GM23338 (cell line): ENCODE measurements around the gene BTBD18. TPM values are rescaled to one million over a fixed set of nuclear protein-coding genes. Genes with fewer than 3 reads are reported as not detected.

Source experiments
- ATAC-seq: fragments of 200-7000 bp; cut with Tn5 transposase; 3 replicates; pipeline ENCODE4 v1.9.1; 2020
- DNase-seq: peaks from one replicate; pipeline ENCODE4 v3.0.0-alpha.2; 2015; ENCODE audit warnings: low spot score
- H2AFZ ChIP-seq: fragments of 200-600 bp; sonication (generic); 2 replicates; pipeline ENCODE4 v1.8.0; 2016; ENCODE audit warnings: antibody characterized with exemption, mild to moderate bottlenecking, moderate library complexity
- H3F3A ChIP-seq: fragments of 200-600 bp; sonication (generic); replicated peaks from 2 replicates; pipeline ENCODE4 v1.8.0; 2017; ENCODE audit warnings: antibody characterized with exemption, mixed run types, low read depth
- H3K27ac ChIP-seq: fragments of 200-600 bp; sonication (generic); 2 replicates; pipeline ENCODE4 v1.6.1; 2016; ENCODE audit warnings: low read depth
- H3K27me3 ChIP-seq: fragments of 200-600 bp; sonication (generic); 2 replicates; pipeline ENCODE4 v1.8.0; 2016; ENCODE audit warnings: mild to moderate bottlenecking, mixed run types, moderate library complexity; ENCODE audit not compliant: insufficient read depth
- H3K36me3 ChIP-seq: fragments of 200-600 bp; sonication (generic); 2 replicates; pipeline ENCODE4 v1.8.0; 2016; ENCODE audit warnings: mild to moderate bottlenecking; ENCODE audit not compliant: insufficient read depth
- H3K4me1 ChIP-seq: fragments of 200-600 bp; sonication (generic); 2 replicates; pipeline ENCODE4 v1.8.0; 2016; ENCODE audit warnings: mild to moderate bottlenecking, moderate library complexity; ENCODE audit not compliant: insufficient read depth
- H3K4me2 ChIP-seq: fragments of 200-600 bp; sonication (generic); 2 replicates; pipeline ENCODE4 v1.7.1; 2017; ENCODE audit warnings: mixed run types
- H3K4me3 ChIP-seq: fragments of 200-600 bp; sonication (generic); 2 replicates; pipeline ENCODE4 v1.6.1; 2016; ENCODE audit warnings: mixed run types
- H3K79me2 ChIP-seq: fragments of 200-600 bp; sonication (generic); replicated peaks from 2 replicates; pipeline ENCODE4 v1.8.0; 2017; ENCODE audit warnings: mild to moderate bottlenecking; ENCODE audit not compliant: insufficient read depth
- H3K9me2 ChIP-seq: fragments of 200-600 bp; sonication (generic); 2 replicates; pipeline ENCODE4 v1.8.0; 2017; ENCODE audit not compliant: insufficient read depth
- H4K20me1 ChIP-seq: fragments of 200-600 bp; sonication (generic); replicated peaks from 2 replicates; pipeline ENCODE4 v1.8.0; 2017; ENCODE audit warnings: mild to moderate bottlenecking; ENCODE audit not compliant: insufficient read depth
- H3K27ac Mint-ChIP-seq: 2 replicates; pipeline ENCODE4 v1.8.0; 2020; ENCODE audit warnings: inconsistent platforms, mild to moderate bottlenecking, moderate library complexity, mixed read lengths
- H3K27me3 Mint-ChIP-seq: 3 replicates; pipeline ENCODE4 v1.8.0; 2022; ENCODE audit warnings: low read depth, mild to moderate bottlenecking, moderate library complexity, mixed read lengths, inconsistent platforms; ENCODE audit not compliant: insufficient read depth, poor library complexity
- H3K36me3 Mint-ChIP-seq: 3 replicates; pipeline ENCODE4 v1.8.0; 2021; ENCODE audit warnings: low read depth, mild to moderate bottlenecking, inconsistent platforms, moderate library complexity, mixed read lengths
- H3K4me1 Mint-ChIP-seq: 3 replicates; pipeline ENCODE4 v1.8.0; 2020; ENCODE audit warnings: mild to moderate bottlenecking, inconsistent platforms, mixed read lengths
- H3K4me3 Mint-ChIP-seq: 3 replicates; pipeline ENCODE4 v1.8.0; 2021; ENCODE audit warnings: moderate library complexity, mild to moderate bottlenecking, inconsistent platforms, mixed read lengths
- H3K9me3 Mint-ChIP-seq: 3 replicates; pipeline ENCODE4 v1.8.0; 2020; ENCODE audit warnings: moderate library complexity, mild to moderate bottlenecking, inconsistent platforms, mixed read lengths
- CREB1 ChIP-seq: fragments of 250-450 bp; sonication (Bioruptor Pico); IDR thresholded peaks from 2 replicates; pipeline ENCODE4 v1.5.0; 2020; ENCODE audit warnings: low read depth, mild to moderate bottlenecking, moderate library complexity
- EZH2 ChIP-seq: fragments of 200-600 bp; sonication (generic); IDR thresholded peaks from one replicate; pipeline ENCODE4 v1.8.0; 2017; ENCODE audit warnings: antibody characterized with exemption, mild to moderate bottlenecking, low read depth; ENCODE audit not compliant: unreplicated experiment
- EZH2phosphoT487 ChIP-seq: fragments of 200-600 bp; sonication (generic); IDR thresholded peaks from one replicate; pipeline ENCODE4 v1.8.1; 2018; ENCODE audit warnings: antibody characterized with exemption; ENCODE audit not compliant: unreplicated experiment
- NANOG ChIP-seq: IDR thresholded peaks from 2 replicates; pipeline ENCODE4 v1.6.1; 2016; ENCODE audit warnings: antibody characterized with exemption, borderline replicate concordance
- POLR2AphosphoS5 ChIP-seq: IDR thresholded peaks from 2 replicates; pipeline ENCODE4 v1.6.1; 2016; ENCODE audit warnings: antibody characterized with exemption, low read depth
- STAT1 ChIP-seq: IDR thresholded peaks from one replicate; pipeline ENCODE4 v1.6.1; 2016; ENCODE audit warnings: antibody characterized with exemption; ENCODE audit not compliant: unreplicated experiment
- polyA plus RNA-seq: library from polyadenylated mRNA; unstranded; fragments of >200 nt; fragmentation: Nextera tagmentation; extraction: Ambion mirVana; gene quantifications from 2 replicates; pipeline ENCODE4 v1.2.1, GENCODE V29; 2016
- total RNA-seq: library from RNA; depleted of rRNA; stranded (reverse); fragments of >200 nt; shearing (Covaris generic); gene quantifications from 2 replicates; pipeline ENCODE4 v1.2.3, GENCODE V29; 2014
- TF ChIP-seq, protein P1 (sequence below): fragments of 250-450 bp; sonication (Bioruptor Pico); IDR thresholded peaks from 2 replicates; pipeline ENCODE4 v1.5.0; 2020; ENCODE audit warnings: mild to moderate bottlenecking, moderate library complexity
- TF ChIP-seq, protein P2 (sequence below): IDR thresholded peaks from 2 replicates; pipeline ENCODE4 v1.6.1; 2016; ENCODE audit warnings: antibody characterized with exemption
- TF ChIP-seq, protein P3 (sequence below): IDR thresholded peaks from one replicate; pipeline ENCODE4 v1.6.1; 2018; ENCODE audit warnings: antibody characterized with exemption; ENCODE audit not compliant: unreplicated experiment

The BTBD18 gene
- total and polyA plus RNA-seq, 2 experiments from 2014 or later: 0.29 TPM; not detected in 1

DNA sequence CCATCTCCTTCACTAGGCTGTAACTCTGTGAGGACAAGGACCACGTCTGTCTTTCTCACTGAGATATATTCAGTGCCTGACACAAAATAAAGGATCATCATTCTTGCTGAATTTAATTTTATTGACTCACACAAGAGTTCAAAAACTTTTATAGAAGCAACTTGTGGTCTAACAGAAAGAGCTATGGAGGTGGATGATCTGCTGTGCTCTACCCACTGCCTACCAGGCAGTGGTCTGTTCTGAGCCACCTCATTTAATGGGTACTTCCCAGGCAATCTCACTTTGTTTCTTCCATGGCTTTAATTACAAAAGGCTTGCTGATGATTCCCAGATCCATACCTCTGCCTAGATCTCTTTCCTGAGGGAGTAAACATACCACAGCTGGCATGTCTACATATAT lies 4.7 kb downstream of the BTBD18 start:
- no peaks in the 10 kb centered on the region for H3K27me3 ChIP-seq
- TF ChIP-seq EZH2phosphoT487 (no peak), EZH2 (no peak), POLR2AphosphoS5 (no peak), CREB1 (CRISPR knock-in tag) (no peak), STAT1 (no peak), NANOG (no peak)
- TF ChIP-seq, protein P1, sequence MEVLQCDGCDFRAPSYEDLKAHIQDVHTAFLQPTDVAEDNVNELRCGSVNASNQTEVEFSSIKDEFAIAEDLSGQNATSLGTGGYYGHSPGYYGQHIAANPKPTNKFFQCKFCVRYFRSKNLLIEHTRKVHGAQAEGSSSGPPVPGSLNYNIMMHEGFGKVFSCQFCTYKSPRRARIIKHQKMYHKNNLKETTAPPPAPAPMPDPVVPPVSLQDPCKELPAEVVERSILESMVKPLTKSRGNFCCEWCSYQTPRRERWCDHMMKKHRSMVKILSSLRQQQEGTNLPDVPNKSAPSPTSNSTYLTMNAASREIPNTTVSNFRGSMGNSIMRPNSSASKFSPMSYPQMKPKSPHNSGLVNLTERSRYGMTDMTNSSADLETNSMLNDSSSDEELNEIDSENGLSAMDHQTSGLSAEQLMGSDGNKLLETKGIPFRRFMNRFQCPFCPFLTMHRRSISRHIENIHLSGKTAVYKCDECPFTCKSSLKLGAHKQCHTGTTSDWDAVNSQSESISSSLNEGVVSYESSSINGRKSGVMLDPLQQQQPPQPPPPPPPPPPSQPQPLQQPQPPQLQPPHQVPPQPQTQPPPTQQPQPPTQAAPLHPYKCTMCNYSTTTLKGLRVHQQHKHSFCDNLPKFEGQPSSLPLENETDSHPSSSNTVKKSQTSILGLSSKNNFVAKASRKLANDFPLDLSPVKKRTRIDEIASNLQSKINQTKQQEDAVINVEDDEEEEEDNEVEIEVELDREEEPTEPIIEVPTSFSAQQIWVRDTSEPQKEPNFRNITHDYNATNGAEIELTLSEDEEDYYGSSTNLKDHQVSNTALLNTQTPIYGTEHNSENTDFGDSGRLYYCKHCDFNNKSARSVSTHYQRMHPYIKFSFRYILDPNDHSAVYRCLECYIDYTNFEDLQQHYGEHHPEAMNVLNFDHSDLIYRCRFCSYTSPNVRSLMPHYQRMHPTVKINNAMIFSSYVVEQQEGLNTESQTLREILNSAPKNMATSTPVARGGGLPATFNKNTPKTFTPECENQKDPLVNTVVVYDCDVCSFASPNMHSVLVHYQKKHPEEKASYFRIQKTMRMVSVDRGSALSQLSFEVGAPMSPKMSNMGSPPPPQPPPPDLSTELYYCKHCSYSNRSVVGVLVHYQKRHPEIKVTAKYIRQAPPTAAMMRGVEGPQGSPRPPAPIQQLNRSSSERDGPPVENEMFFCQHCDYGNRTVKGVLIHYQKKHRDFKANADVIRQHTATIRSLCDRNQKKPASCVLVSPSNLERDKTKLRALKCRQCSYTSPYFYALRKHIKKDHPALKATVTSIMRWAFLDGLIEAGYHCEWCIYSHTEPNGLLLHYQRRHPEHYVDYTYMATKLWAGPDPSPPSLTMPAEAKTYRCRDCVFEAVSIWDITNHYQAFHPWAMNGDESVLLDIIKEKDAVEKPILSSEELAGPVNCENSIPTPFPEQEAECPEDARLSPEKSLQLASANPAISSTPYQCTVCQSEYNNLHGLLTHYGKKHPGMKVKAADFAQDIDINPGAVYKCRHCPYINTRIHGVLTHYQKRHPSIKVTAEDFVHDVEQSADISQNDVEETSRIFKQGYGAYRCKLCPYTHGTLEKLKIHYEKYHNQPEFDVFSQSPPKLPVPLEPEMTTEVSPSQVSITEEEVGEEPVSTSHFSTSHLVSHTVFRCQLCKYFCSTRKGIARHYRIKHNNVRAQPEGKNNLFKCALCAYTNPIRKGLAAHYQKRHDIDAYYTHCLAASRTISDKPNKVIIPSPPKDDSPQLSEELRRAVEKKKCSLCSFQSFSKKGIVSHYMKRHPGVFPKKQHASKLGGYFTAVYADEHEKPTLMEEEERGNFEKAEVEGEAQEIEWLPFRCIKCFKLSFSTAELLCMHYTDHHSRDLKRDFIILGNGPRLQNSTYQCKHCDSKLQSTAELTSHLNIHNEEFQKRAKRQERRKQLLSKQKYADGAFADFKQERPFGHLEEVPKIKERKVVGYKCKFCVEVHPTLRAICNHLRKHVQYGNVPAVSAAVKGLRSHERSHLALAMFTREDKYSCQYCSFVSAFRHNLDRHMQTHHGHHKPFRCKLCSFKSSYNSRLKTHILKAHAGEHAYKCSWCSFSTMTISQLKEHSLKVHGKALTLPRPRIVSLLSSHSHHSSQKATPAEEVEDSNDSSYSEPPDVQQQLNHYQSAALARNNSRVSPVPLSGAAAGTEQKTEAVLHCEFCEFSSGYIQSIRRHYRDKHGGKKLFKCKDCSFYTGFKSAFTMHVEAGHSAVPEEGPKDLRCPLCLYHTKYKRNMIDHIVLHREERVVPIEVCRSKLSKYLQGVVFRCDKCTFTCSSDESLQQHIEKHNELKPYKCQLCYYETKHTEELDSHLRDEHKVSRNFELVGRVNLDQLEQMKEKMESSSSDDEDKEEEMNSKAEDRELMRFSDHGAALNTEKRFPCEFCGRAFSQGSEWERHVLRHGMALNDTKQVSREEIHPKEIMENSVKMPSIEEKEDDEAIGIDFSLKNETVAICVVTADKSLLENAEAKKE: no peak
- TF ChIP-seq, protein P2, sequence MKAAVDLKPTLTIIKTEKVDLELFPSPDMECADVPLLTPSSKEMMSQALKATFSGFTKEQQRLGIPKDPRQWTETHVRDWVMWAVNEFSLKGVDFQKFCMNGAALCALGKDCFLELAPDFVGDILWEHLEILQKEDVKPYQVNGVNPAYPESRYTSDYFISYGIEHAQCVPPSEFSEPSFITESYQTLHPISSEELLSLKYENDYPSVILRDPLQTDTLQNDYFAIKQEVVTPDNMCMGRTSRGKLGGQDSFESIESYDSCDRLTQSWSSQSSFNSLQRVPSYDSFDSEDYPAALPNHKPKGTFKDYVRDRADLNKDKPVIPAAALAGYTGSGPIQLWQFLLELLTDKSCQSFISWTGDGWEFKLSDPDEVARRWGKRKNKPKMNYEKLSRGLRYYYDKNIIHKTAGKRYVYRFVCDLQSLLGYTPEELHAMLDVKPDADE: no peak
- TF ChIP-seq, protein P3, sequence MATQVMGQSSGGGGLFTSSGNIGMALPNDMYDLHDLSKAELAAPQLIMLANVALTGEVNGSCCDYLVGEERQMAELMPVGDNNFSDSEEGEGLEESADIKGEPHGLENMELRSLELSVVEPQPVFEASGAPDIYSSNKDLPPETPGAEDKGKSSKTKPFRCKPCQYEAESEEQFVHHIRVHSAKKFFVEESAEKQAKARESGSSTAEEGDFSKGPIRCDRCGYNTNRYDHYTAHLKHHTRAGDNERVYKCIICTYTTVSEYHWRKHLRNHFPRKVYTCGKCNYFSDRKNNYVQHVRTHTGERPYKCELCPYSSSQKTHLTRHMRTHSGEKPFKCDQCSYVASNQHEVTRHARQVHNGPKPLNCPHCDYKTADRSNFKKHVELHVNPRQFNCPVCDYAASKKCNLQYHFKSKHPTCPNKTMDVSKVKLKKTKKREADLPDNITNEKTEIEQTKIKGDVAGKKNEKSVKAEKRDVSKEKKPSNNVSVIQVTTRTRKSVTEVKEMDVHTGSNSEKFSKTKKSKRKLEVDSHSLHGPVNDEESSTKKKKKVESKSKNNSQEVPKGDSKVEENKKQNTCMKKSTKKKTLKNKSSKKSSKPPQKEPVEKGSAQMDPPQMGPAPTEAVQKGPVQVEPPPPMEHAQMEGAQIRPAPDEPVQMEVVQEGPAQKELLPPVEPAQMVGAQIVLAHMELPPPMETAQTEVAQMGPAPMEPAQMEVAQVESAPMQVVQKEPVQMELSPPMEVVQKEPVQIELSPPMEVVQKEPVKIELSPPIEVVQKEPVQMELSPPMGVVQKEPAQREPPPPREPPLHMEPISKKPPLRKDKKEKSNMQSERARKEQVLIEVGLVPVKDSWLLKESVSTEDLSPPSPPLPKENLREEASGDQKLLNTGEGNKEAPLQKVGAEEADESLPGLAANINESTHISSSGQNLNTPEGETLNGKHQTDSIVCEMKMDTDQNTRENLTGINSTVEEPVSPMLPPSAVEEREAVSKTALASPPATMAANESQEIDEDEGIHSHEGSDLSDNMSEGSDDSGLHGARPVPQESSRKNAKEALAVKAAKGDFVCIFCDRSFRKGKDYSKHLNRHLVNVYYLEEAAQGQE: no peak
- H3K36me3 Mint-ChIP-seq: peaks cover 35% of the 10 kb centered on the region
- no peak overlapping the region for H3K4me3 ChIP-seq
- H3K9me2 ChIP-seq: no peaks in the 10 kb centered on the region
- H3K27ac ChIP-seq: 0 out of 2 replicates have a peak overlapping the region, but pooled peaks have one; percentile 15
- H3K27ac Mint-ChIP-seq: peak overlapping the region; percentile 39; the same call in 1 of the 2 replicates
- no peak overlapping the region for H3K4me2 ChIP-seq
- peaks cover 18% of the 10 kb centered on the region for H3K79me2 ChIP-seq
- peaks cover 14% of the 10 kb centered on the region for H3K36me3 ChIP-seq
- ATAC-seq (no peak), DNase-seq (no peak)
- peaks cover 11% of the 10 kb centered on the region for H3K27me3 Mint-ChIP-seq
- peaks cover 12% of the 10 kb centered on the region; the same call in 1 of the 2 replicates for H3F3A ChIP-seq
- H2AFZ ChIP-seq: no peak overlapping the region
- no peaks in the 10 kb centered on the region for H3K9me3 Mint-ChIP-seq
- H3K4me1 ChIP-seq: peaks cover 5% of the 10 kb centered on the region
- H4K20me1 ChIP-seq: no peaks in the 10 kb centered on the region
- peaks cover 15% of the 10 kb centered on the region for H3K4me1 Mint-ChIP-seq
- H3K4me3 Mint-ChIP-seq: no peak overlapping the region; the same call in 2 of the 3 replicates
